Endothelial cell of umbilical vein (primary cell): ENCODE data around the gene ORC2.

Experiments used
- EZH2 ChIP-seq: IDR thresholded peaks from 2 replicates; pipeline ENCODE4 v1.6.1; 2012; ENCODE audit warnings: borderline replicate concordance, low read depth, mild to moderate bottlenecking, moderate library complexity, low read length, inconsistent platforms; ENCODE audit not compliant: severe bottlenecking
- MYC ChIP-seq: IDR thresholded peaks from one replicate; pipeline ENCODE4 v1.6.1; 2011; ENCODE audit warnings: mild to moderate bottlenecking, low read depth, low read length
- POLR2A ChIP-seq: IDR thresholded peaks from 2 replicates; pipeline ENCODE4 v1.6.1; 2012; ENCODE audit warnings: low read depth, mild to moderate bottlenecking, control low read depth, low read length
- POLR2AphosphoS5 ChIP-seq: IDR thresholded peaks from 2 replicates; pipeline ENCODE4 v1.6.1; 2012; ENCODE audit warnings: low read depth, mild to moderate bottlenecking, control low read depth, low read length, moderate library complexity; ENCODE audit not compliant: insufficient read depth
- TF ChIP-seq, protein P1 (sequence below), 2 donors: IDR thresholded peaks; 1 replicate in 1 of 2; 2 replicates in 1 of 2; pipeline ENCODE4 v1.5.1; 2011; ENCODE audit warnings: low read length in 2 of 2, mild to moderate bottlenecking in 2 of 2, moderate library complexity in 2 of 2, control low read depth in 1 of 2, inconsistent platforms in 1 of 2, low read depth in 1 of 2; ENCODE audit not compliant: insufficient read depth in 1 of 2; ENCODE audit errors: extremely low read depth in 1 of 2

DNA sequence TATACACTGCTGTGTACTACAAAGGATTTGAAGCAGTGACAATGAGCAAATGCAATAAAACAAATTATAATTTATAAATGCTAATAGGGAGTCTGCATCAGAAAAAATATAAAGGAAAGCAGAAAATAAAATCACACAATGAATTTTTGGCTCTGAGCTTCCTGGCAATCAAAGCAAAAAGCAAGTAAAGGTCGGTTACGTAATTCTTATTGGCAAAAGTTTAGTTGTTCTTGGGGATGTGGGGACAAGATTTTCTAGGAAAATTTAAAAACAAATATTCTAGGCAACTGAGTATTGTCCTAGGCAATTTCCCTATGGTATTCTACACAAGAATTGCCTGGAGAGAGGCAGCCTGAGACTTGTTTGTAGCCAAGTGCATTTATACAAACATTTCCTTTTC lies 1.8 kb downstream of the ORC2 start:
- TF ChIP-seq, protein P1, sequence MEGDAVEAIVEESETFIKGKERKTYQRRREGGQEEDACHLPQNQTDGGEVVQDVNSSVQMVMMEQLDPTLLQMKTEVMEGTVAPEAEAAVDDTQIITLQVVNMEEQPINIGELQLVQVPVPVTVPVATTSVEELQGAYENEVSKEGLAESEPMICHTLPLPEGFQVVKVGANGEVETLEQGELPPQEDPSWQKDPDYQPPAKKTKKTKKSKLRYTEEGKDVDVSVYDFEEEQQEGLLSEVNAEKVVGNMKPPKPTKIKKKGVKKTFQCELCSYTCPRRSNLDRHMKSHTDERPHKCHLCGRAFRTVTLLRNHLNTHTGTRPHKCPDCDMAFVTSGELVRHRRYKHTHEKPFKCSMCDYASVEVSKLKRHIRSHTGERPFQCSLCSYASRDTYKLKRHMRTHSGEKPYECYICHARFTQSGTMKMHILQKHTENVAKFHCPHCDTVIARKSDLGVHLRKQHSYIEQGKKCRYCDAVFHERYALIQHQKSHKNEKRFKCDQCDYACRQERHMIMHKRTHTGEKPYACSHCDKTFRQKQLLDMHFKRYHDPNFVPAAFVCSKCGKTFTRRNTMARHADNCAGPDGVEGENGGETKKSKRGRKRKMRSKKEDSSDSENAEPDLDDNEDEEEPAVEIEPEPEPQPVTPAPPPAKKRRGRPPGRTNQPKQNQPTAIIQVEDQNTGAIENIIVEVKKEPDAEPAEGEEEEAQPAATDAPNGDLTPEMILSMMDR (IDR thresholded peaks at IDR 0.05; ENCODE audit: extremely low read depth in 1 of 2, insufficient read depth in 1 of 2, low read depth in 1 of 2, low read length in 2 of 2), result no peak
- TF ChIP-seq MYC (no peak), EZH2 (no peak), POLR2AphosphoS5 (no peak), POLR2A (no peak)
